Posterior vena cava (tissue), 2 donors: ENCODE measurements around the gene FADD. TPM values are rescaled to one million over a fixed set of nuclear protein-coding genes. Genes with fewer than 3 reads are reported as not detected.

ENCODE experiments used
- DNase-seq: peaks from one replicate; pipeline ENCODE4 v3.0.0-alpha.2; 2020; ENCODE audit warnings: low spot score
- intact Hi-C, 2 donors: fragments of 100-400 bp; cut with DNase I; formaldehyde crosslinking; loops; one replicate each; pipeline versions ENCODE4 v1.14.1 to v1.14.2; 2022 to 2023
- total RNA-seq, 2 donors: library from RNA; stranded (reverse); fragmentation: NEBNext Ultra II Directional; extraction: Animal tissue kit (Norgen Biotek cat#: 25700); gene quantifications; one replicate each; pipeline ENCODE4 v1.2.1, GENCODE V29; 2021
- donor health status: DM: yes; HTN: yes; CAD: no.
- donor health status: DM: yes; HTN: yes; CAD: no.

FADD gene
- total RNA-seq, 2 donors from 2014 or later, result 15.8 to 19.4 TPM

DNA sequence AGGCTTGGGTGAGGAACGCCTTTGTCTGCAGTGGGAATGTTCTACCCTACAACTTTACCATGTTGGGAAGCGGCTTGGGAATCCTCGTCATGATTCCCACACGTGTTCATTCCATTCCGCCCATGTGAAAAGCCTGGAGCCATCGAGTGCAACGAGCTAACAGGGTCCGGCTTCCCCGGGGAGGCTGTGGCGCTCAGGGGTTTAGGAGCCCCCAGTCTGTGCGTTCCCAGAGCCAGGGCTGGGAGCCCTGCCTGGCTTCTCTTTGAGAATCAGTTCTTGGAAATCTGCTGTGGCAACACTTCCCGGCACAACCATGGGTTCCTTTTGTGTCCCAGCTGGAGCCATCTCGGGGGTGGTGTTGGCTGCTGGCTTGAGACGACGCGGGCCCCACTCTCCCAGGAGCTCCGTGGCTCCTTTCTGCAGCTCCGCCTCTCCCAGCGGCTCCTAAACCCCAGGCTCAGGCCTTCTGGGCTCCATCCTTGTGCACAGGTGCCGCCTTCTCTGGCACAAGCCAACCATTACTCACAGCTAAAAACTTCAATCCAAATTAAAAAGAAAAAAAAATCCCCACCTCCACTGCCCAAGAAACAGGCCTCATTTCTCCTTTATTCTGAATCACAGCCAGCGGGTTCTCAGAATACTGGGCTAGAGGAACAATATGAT is 48.7 kb downstream of the FADD start:
- DNase-seq, result no peak
- intact Hi-C loops, result no loop called here

DNA sequence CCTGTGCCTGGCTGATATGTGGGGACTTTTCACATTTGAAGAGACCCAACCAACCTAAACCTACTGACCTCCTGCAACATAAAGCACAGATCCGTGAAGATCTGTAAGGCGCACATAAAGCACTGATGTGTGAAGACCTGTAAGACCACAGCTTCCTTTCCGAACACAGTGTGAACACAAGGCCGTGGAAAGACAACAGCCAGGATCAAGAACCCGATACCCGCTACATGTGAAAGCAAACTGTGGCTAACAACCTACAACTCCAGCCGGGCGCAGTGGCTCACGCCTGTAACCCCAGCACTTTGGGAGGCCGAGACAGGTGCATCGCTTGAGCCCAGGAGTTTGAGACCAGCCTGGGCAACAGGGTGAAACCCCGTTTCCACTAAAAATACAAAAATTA is 49.7 kb downstream of the FADD start:
- intact Hi-C loops, result no loop called here

DNA sequence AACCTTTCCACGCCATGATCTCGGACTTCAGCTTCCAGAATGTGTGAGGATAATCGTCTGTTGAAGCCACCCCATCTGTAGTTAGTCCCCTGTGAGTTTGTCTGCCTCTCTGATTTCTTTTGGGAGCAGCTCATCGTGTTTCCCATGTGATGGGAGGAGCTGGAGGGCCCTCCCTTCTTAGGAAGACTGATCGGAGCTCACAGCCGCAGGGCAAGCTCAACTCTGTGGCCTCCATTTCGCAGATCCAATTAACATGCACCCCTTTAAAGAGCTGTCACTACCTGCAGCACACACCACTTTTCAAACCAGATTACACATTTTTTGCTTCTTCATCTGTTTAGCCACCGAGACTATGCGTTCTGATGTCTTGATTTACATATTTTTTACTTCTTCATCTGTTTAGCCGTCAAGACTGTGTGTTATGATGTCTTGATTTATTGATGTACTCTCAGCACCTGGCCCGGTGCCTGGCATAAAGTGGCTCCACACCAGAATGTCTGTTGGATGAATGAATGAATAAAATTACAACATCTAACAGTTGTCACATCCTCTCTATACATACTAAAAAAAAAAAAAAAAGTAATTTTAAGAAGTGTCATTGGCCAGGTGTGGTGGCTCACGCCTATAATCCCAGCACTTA is 52.5 kb downstream of the FADD start:
- intact Hi-C loops, result no loop called here
- no peak for DNase-seq

More for the DNA sequence above, 49.7 kb downstream of the FADD start:
- DNase-seq, result no peak

Other genes starting within 250 kb of the FADD start
- 10 to 100 TPM; 55.4 to 56.2 TPM for gene ANO1, start 125.0 kb upstream of the FADD start, total RNA-seq
- 10 to 100 TPM; 53.7 to 55.3 TPM for gene PPFIA1, start 67.4 kb downstream of the FADD start, total RNA-seq
- gene CTTN, start 195.2 kb downstream of the FADD start, total RNA-seq, result 100 to 1,000 TPM; 192 to 195 TPM